ENCODE measurements around the gene LRRC7. TPM values are rescaled to one million over a fixed set of nuclear protein-coding genes. Genes with fewer than 3 reads are reported as not detected.

Gene LRRC7
- 0.37 TPM in 1 of 2 replicates, not detected in the other for total RNA-seq

GRCh38 chr1:69567652-69568420 is at the start of gene LRRC7:
Gene LRRC7, plus strand, starts transcription at chr1:69567922. Its CDS starts 718 bp downstream, at chr1:69568640.
- DNase-seq = peak; percentile 18

GRCh38 chr1:69519006-69519405 is 48.7 kb upstream of the LRRC7 start:
- DNase-seq = no peak

GRCh38 chr1:69520326-69520725 is 47.4 kb upstream of the LRRC7 start:
- DNase-seq = no peak

GRCh38 chr1:69523032-69523431 is 44.7 kb upstream of the LRRC7 start:
- no peak for DNase-seq

GRCh38 chr1:69523461-69523860 is 44.3 kb upstream of the LRRC7 start:
- DNase-seq = no peak

GRCh38 chr1:69524015-69524414 is 43.7 kb upstream of the LRRC7 start:
- no peak for DNase-seq

GRCh38 chr1:69527273-69527672 is 40.4 kb upstream of the LRRC7 start:
- DNase-seq = no peak

- DNase-seq = no peak
Measured at GRCh38 chr1:69528376-69528775, 39.3 kb upstream of the LRRC7 start.

GRCh38 chr1:69533343-69533742 is 34.4 kb upstream of the LRRC7 start:
- DNase-seq = no peak

- DNase-seq = no peak
Measured at GRCh38 chr1:69534829-69535228, 32.9 kb upstream of the LRRC7 start.

GRCh38 chr1:69535490-69535889 is 32.2 kb upstream of the LRRC7 start:
- no peak for DNase-seq

GRCh38 chr1:69540052-69540451 is 27.7 kb upstream of the LRRC7 start:
- no peak for DNase-seq

- no peak for DNase-seq
Measured at GRCh38 chr1:69551476-69552324, 16.0 kb upstream of the LRRC7 start.

GRCh38 chr1:69553726-69554125 is 14.0 kb upstream of the LRRC7 start:
- DNase-seq = no peak

- DNase-seq = no peak
Measured at GRCh38 chr1:69568421-69569174, 876 bp downstream of the LRRC7 start.

- DNase-seq = no peak
Measured at GRCh38 chr1:69569175-69569541, 1.4 kb downstream of the LRRC7 start.

- DNase-seq = peak; percentile 19
Measured at GRCh38 chr1:69569576-69570328, 2.0 kb downstream of the LRRC7 start.

- no peak for DNase-seq
Measured at GRCh38 chr1:69570356-69570755, 2.6 kb downstream of the LRRC7 start.

- no peak for DNase-seq
Measured at GRCh38 chr1:69572921-69573320, 5.2 kb downstream of the LRRC7 start.

GRCh38 chr1:69573911-69574310 is 6.2 kb downstream of the LRRC7 start:
- DNase-seq = no peak

- DNase-seq = no peak
Measured at GRCh38 chr1:69585666-69586065, 17.9 kb downstream of the LRRC7 start.

- no peak for DNase-seq
Measured at GRCh38 chr1:69587391-69587790, 19.7 kb downstream of the LRRC7 start.

Data from dermis blood vessel endothelial cell (primary cell).